Measurements from ENCODE around the gene VASH1. TPM values are rescaled to one million over a fixed set of nuclear protein-coding genes. Genes with fewer than 3 reads are reported as not detected.

Gene VASH1
- total and polyA plus RNA-seq, 12 donors = 9.1 to 20.2 (median 13.4) TPM

GRCh38 chr14:76777721-76778120 is 16.5 kb downstream of the VASH1 start:
- Histone ChIP-seq H3K4me1 (peaks cover 16 to 85% (median 61%) of the 10 kb centered on the region in 9 donors), H3K9me3 (no peaks in the 10 kb centered on the region), H3K27ac (peak overlapping the region in 9 of 10 donors; percentile 14 to 62 (median 33)), H3K27me3 (no peaks in the 10 kb centered on the region), H3K36me3 (peaks cover 0 to 86% (median 11%) of the 10 kb centered on the region in 9 donors), H3K4me3 (no peak overlapping the region)
- ATAC-seq (peak in 1 of 8 donors; percentile 6), DNase-seq (peak in 1 of 2 donors; percentile 15)
- TF ChIP-seq, protein P1, sequence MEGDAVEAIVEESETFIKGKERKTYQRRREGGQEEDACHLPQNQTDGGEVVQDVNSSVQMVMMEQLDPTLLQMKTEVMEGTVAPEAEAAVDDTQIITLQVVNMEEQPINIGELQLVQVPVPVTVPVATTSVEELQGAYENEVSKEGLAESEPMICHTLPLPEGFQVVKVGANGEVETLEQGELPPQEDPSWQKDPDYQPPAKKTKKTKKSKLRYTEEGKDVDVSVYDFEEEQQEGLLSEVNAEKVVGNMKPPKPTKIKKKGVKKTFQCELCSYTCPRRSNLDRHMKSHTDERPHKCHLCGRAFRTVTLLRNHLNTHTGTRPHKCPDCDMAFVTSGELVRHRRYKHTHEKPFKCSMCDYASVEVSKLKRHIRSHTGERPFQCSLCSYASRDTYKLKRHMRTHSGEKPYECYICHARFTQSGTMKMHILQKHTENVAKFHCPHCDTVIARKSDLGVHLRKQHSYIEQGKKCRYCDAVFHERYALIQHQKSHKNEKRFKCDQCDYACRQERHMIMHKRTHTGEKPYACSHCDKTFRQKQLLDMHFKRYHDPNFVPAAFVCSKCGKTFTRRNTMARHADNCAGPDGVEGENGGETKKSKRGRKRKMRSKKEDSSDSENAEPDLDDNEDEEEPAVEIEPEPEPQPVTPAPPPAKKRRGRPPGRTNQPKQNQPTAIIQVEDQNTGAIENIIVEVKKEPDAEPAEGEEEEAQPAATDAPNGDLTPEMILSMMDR (IDR thresholded peaks at IDR 0.05) = no peak
- intact Hi-C loops (cut with DNase I) = no loop called here
- WGBS, 2 donors = 53 to 70% methylated on average over 9 of the region's 9 CpGs

- Histone ChIP-seq H3K4me1 (peaks cover 10 to 85% (median 63%) of the 10 kb centered on the region in 9 donors), H3K36me3 (peaks cover 0 to 90% (median 11%) of the 10 kb centered on the region in 9 donors), H3K27ac (peak overlapping the region in 3 of 10 donors; percentile 33 to 62 (median 38))
Measured at GRCh38 chr14:76778546-76779215, 17.4 kb downstream of the VASH1 start.

GRCh38 chr14:76779221-76780057 is 18.2 kb downstream of the VASH1 start:
- peaks cover 13 to 85% (median 63%) of the 10 kb centered on the region in 9 donors for H3K4me1 ChIP-seq
- no peak for DNase-seq
- intact Hi-C loops (cut with DNase I) = loop anchor here in 3 of 10 donors (5.0 kb wide), 1 partner anchor 67 kb away; no protein-coding TSS in a partner anchor

More at GRCh38 chr14:76778546-76779215, 17.4 kb downstream of the VASH1 start:
- DNase-seq (no peak), ATAC-seq (no peak)
- WGBS, 2 donors = 87% methylated on average over 16 of the region's 16 CpGs
- Histone ChIP-seq H3K4me3 (no peak overlapping the region), H3K27me3 (no peaks in the 10 kb centered on the region), H3K9me3 (no peaks in the 10 kb centered on the region)
- TF ChIP-seq, protein P1 (IDR thresholded peaks at IDR 0.05) = no peak
- intact Hi-C loops (cut with DNase I) = no loop called here

DNA sequence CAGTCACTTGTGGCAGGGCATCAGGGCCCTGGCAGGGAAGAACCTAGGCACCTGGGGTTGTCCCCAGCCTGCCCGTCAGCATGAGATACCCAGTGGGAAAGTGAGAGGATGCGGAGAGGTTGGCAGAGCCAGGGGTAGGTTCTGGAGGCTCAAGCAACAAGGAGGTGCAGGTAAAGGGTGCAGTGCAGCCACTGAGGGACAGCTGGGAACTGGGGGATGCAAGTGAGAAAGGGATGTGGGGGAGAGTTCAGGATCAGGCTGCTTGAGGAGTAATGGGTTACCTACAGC is 18.7 kb downstream of the VASH1 start:
- DNase-seq (no peak), ATAC-seq (no peak)
- Histone ChIP-seq H3K27ac (peak overlapping the region in 2 of 10 donors; percentile 77 to 80), H3K36me3 (peaks cover 0 to 87% (median 11%) of the 10 kb centered on the region in 9 donors), H3K4me1 (peaks cover 15 to 87% (median 63%) of the 10 kb centered on the region in 9 donors), H3K4me3 (no peak overlapping the region), H3K9me3 (no peaks in the 10 kb centered on the region), H3K27me3 (no peaks in the 10 kb centered on the region)
- WGBS, 2 donors = 95% methylated on average over 2 of the region's 2 CpGs
- TF ChIP-seq, protein P1 (IDR thresholded peaks at IDR 0.05) = no peak
- intact Hi-C loops (cut with DNase I) = loop anchor here in 3 of 10 donors (5.0 kb wide), 1 partner anchor 68 kb away; no protein-coding TSS in a partner anchor

More at GRCh38 chr14:76779221-76780057, 18.2 kb downstream of the VASH1 start:
- no peaks in the 10 kb centered on the region for H3K27me3 ChIP-seq
- TF ChIP-seq, protein P1 (IDR thresholded peaks at IDR 0.05) = no peak
- H3K36me3 ChIP-seq = peaks cover 0 to 90% (median 11%) of the 10 kb centered on the region in 9 donors
- ATAC-seq = no peak
- WGBS, 2 donors = 90 to 92% methylated on average over 7 of the region's 7 CpGs
- peak overlapping the region in 2 of 10 donors; percentile 16 to 80 for H3K27ac ChIP-seq
- H3K4me3 ChIP-seq = no peak overlapping the region
- H3K9me3 ChIP-seq = no peaks in the 10 kb centered on the region
